Measurements from ENCODE around the gene SLC22A12. TPM values are rescaled to one million over a fixed set of nuclear protein-coding genes. Genes with fewer than 3 reads are reported as not detected.
A peak's percentile ranks its signal among the peaks of the same experiment; 100 is the strongest.

SLC22A12 gene
- total and polyA plus RNA-seq, 2 of the 8 experiments (the other 6 are each of a cell fraction or from before 2014, with no cell fraction given), result not detected

DNA sequence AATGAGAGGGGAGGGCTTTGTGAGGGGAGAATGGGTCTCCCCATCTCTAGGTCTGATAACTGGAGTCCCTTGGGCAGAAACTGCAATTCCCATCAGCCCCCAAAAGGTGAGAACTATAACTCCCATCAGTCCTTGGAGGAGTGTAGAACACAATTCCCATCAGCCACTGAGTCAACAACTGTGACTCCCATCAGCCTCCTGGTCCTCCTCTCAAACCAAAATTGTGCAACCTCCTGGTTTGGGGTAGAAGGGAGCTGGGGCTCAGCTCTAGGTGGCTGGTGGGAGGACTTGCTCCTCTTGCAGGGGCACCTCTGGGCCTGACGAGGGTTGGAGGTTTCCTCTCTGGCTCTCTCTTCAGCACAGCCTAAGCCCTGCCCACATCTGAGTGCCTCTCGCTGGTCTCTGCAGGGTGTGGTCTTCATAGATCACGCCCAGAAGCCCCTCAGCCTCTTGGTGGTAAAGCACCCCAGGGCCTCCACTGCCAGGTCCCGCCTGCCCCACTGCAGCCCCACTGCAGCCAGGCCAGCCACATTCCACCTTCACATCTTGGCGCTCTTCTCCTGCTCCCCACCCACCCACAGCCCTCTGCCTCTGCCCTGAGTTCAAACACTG, 18.5 kb downstream of the SLC22A12 start:
- 79% methylated on average over 5 of the region's 5 CpGs; no CpG with 5 or more reads in 1 of the 2 experiments for WGBS, 2 experiments (ENCODE audit: extremely low coverage in 1 of 2, insufficient coverage in 1 of 2, insufficient read length in 1 of 2, insufficient replicate concordance in 2 of 2, low coverage in 1 of 2, low lambda C conversion rate in 2 of 2, missing lambda C conversion rate in 1 of 2)
- no peaks in the 10 kb centered on the region for H3K36me3 ChIP-seq (ENCODE audit: control insufficient read depth in 2 of 4, insufficient read depth in 4 of 4, low read length in 3 of 4)
- H2BK5ac ChIP-seq (ENCODE audit: low read depth, low read length), result no peak overlapping the region
- no peak overlapping the region for H4K8ac ChIP-seq (ENCODE audit: extremely low read depth, insufficient read depth, low read length)
- H2BK12ac ChIP-seq (ENCODE audit: low read depth, low read length), result no peak overlapping the region
- H3K9me3 ChIP-seq (ENCODE audit: insufficient read depth in 2 of 2, low read depth in 1 of 2, low read length in 1 of 2), result no peaks in the 10 kb centered on the region
- H3K4me3 ChIP-seq (ENCODE audit: extremely low read depth in 1 of 4, insufficient read depth in 2 of 4, low read depth in 3 of 4, low read length in 4 of 4), result no peak overlapping the region
- H2BK15ac ChIP-seq (ENCODE audit: low read length), result no peak overlapping the region
- H4K5ac ChIP-seq (ENCODE audit: insufficient read length, low read depth, low read length), result no peak overlapping the region
- no peak overlapping the region for H3K18ac ChIP-seq (ENCODE audit: extremely low read depth, low read length)
- no peaks in the 10 kb centered on the region for H3K79me2 ChIP-seq (ENCODE audit: control insufficient read depth in 1 of 2, insufficient read depth in 2 of 2, low read length in 2 of 2)
- H2BK20ac ChIP-seq (ENCODE audit: low read length), result no peak overlapping the region
- ChIA-PET POLR2A (ENCODE audit: partially characterized antibody) (interaction anchor here (0.6 to 1.2 kb wide), 2 partner anchors 50 to 124 kb away, joined by 3 read pairs; no protein-coding TSS in a partner anchor), CTCF (ENCODE audit: partially characterized antibody) (interaction anchor here (1.2 to 2.6 kb wide), 6 partner anchors 23 to 160 kb away, joined by 3 to 11 read pairs (median 6); no protein-coding TSS in a partner anchor)
- H3K4ac ChIP-seq (replicated peaks; ENCODE audit: insufficient read length, low read depth, low read length), result no peak overlapping the region
- no peak overlapping the region for H3K23ac ChIP-seq (ENCODE audit: insufficient read length)
- H3K56ac ChIP-seq (replicated peaks; ENCODE audit: insufficient read length, low read depth, low read length), result no peak overlapping the region
- no peak for DNase-seq (ENCODE audit: low read depth in 1 of 2, low spot score in 2 of 2)
- no peak for FAIRE-seq
- no peak overlapping the region for H2BK120ac ChIP-seq (replicated peaks; ENCODE audit: low read depth, low read length)
- H3K14ac ChIP-seq (ENCODE audit: insufficient read length), result no peak overlapping the region
- no peak overlapping the region for H3K27ac ChIP-seq (ENCODE audit: low read depth, low read length)
- no peak overlapping the region for H3K9ac ChIP-seq (replicated peaks in 1 of 4; ENCODE audit: extremely low read depth in 1 of 4, low read depth in 3 of 4, low read length in 3 of 4)
- H3K27me3 ChIP-seq (replicated peaks in 1 of 4; ENCODE audit: control insufficient read depth in 3 of 4, extremely low read depth in 1 of 4, insufficient read depth in 3 of 4, low read length in 3 of 4), result no peaks in the 10 kb centered on the region; a peak in 2 of 7 replicates
- H2AFZ ChIP-seq (ENCODE audit: low read length), result no peak overlapping the region
- no peaks in the 10 kb centered on the region for H3K79me1 ChIP-seq (ENCODE audit: low read depth, low read length)
- H3K23me2 ChIP-seq (ENCODE audit: low read depth, low read length), result no peaks in the 10 kb centered on the region
- H4K91ac ChIP-seq (replicated peaks; ENCODE audit: insufficient read length, low read length), result no peak overlapping the region
- H2AK5ac ChIP-seq (ENCODE audit: low read depth, low read length), result no peak overlapping the region
- no peak overlapping the region for H3K4me2 ChIP-seq (ENCODE audit: insufficient read depth in 1 of 2, low read depth in 2 of 2, low read length in 2 of 2)
- peaks cover 0 to 6% (median 0%) of the 10 kb centered on the region in 4 experiments; a peak in 1 of 7 replicates for H3K4me1 ChIP-seq (replicated peaks in 1 of 4; ENCODE audit: control insufficient read depth in 3 of 4, insufficient read depth in 4 of 4, low read length in 3 of 4)
- peaks cover 0 to 3% of the 10 kb centered on the region in 2 experiments for H4K20me1 ChIP-seq (replicated peaks in 1 of 2; ENCODE audit: control insufficient read depth in 1 of 2, insufficient read depth in 2 of 2, low read length in 2 of 2)
- TF ChIP-seq SP4 (IDR thresholded peaks at IDR 0.05; ENCODE audit: low read length) (no peak), GABPA (IDR thresholded peaks at IDR 0.05; ENCODE audit: borderline replicate concordance, insufficient read depth, low read length) (no peak), KDM5A (IDR thresholded peaks at IDR 0.05; ENCODE audit: low read length) (no peak), CEBPB (IDR thresholded peaks at IDR 0.05; ENCODE audit: low read depth, low read length) (peak; percentile 70), POLR2A (IDR thresholded peaks at IDR 0.05; ENCODE audit: control extremely low read depth in 1 of 2, low read depth in 2 of 2, low read length in 2 of 2) (no peak), USF2 (IDR thresholded peaks at IDR 0.05; ENCODE audit: low read length) (no peak), SIX5 (IDR thresholded peaks at IDR 0.05; ENCODE audit: low read depth, low read length) (peak; percentile 65), TAF1 (IDR thresholded peaks at IDR 0.05; ENCODE audit: low read depth, low read length) (no peak), EP300 (IDR thresholded peaks at IDR 0.05; ENCODE audit: borderline replicate concordance in 1 of 2, low read depth in 2 of 2, low read length in 2 of 2) (no peak), BACH1 (IDR thresholded peaks at IDR 0.05; ENCODE audit: low read length) (no peak), MAX (IDR thresholded peaks at IDR 0.05) (no peak), NANOG (IDR thresholded peaks at IDR 0.05; ENCODE audit: insufficient read depth, low read depth, low read length, poor library complexity, severe bottlenecking) (no peak)

All from H1 (cell line).